A549 (cell line): Measurements from ENCODE around the gene MAT2A. TPM values are rescaled to one million over a fixed set of nuclear protein-coding genes. Genes with fewer than 3 reads are reported as not detected.

Experiments used
- ATAC-seq, 2 experiments: fragments of 200-7000 bp in 1 of 2; fragments of >200 bp in 1 of 2; cut with Nextera tagmentation in 1 of 2; cut with Tn5 transposase in 1 of 2; 3 replicates each; pipeline versions ENCODE4 v1.8.0 to v1.9.1; 2018 to 2020; ENCODE audit warnings: mild to moderate bottlenecking in 1 of 2, moderate library complexity in 1 of 2
- CTCF ChIA-PET: fragments of 300-600 bp; sonication (Branson Sonifier 250); formaldehyde crosslinking; extraction: SDS; loops from one replicate; lab custom pipeline; 2021; ENCODE audit warnings: antibody characterized with exemption, inconsistent platforms; lab: Yijun Ruan, JAX
- POLR2A ChIA-PET: fragments of 350-600 bp; formaldehyde crosslinking; extraction: SDS; loops from one replicate; lab custom pipeline; 2021; ENCODE audit warnings: antibody characterized with exemption, inconsistent platforms; lab: Yijun Ruan, JAX
- DNase-seq, 2 experiments: peaks; one replicate each; pipeline versions ENCODE4 v3.0.0 to v3.0.0-alpha.2; 2011 to 2016; ENCODE audit warnings: low read depth in 1 of 2, low spot score in 1 of 2
- FAIRE-seq: peaks from 2 replicates; lab custom pipeline; 2011; peaks lifted over from hg19 to GRCh38; lab: Jason Lieb, UNC
- H3K27ac ChIP-seq, 2 experiments: fragments of >200 bp; sonication (Bioruptor Twin); formaldehyde crosslinking; 3 replicates each; pipeline ENCODE4 v1.5.1; 2016 to 2017
- H3K4me1 ChIP-seq: fragments of >200 bp; sonication (Bioruptor Twin); formaldehyde crosslinking; 3 replicates; pipeline ENCODE4 v1.6.1; 2016
- H3K4me2 ChIP-seq: fragments of >200 bp; sonication (Bioruptor Twin); formaldehyde crosslinking; 3 replicates; pipeline ENCODE4 v1.6.1; 2016
- H3K4me3 ChIP-seq: fragments of >200 bp; sonication (Bioruptor Twin); formaldehyde crosslinking; 3 replicates; pipeline ENCODE4 v1.5.1; 2016
- H3K9me3 ChIP-seq: fragments of >200 bp; sonication (Bioruptor Twin); formaldehyde crosslinking; 3 replicates; pipeline ENCODE4 v1.6.1; 2016
- BHLHE40 ChIP-seq: IDR thresholded peaks from 2 replicates; pipeline ENCODE4 v1.6.1; 2012; ENCODE audit warnings: low read depth, low read length, inconsistent platforms
- EHF ChIP-seq: fragments of 250-450 bp; sonication (Bioruptor Pico); IDR thresholded peaks from 2 replicates; pipeline ENCODE4 v1.5.0; 2020; ENCODE audit warnings: mild to moderate bottlenecking
- FOSB ChIP-seq: fragments of 250-450 bp; sonication (Bioruptor Pico); IDR thresholded peaks from 2 replicates; pipeline ENCODE4 v1.5.0; 2020; ENCODE audit warnings: mild to moderate bottlenecking, moderate library complexity
- FOSL2 ChIP-seq, 2 experiments: fragments of 450-650 bp in 1 of 2; fragments of >200 bp in 1 of 2; sonication (Bioruptor Twin) in 1 of 2; formaldehyde crosslinking; IDR thresholded peaks; 2 replicates each; pipeline versions ENCODE4 v1.5.0 to v1.6.1; 2016 to 2020; ENCODE audit warnings: mild to moderate bottlenecking in 1 of 2, moderate library complexity in 1 of 2
- FOXS1 ChIP-seq: fragments of 250-450 bp; sonication (Bioruptor Pico); IDR thresholded peaks from 2 replicates; pipeline ENCODE4 v1.5.0; 2020; ENCODE audit warnings: mild to moderate bottlenecking, moderate library complexity
- HOXB13 ChIP-seq: fragments of 250-450 bp; sonication (Bioruptor Pico); IDR thresholded peaks from 2 replicates; pipeline ENCODE4 v1.5.0; 2020; ENCODE audit warnings: low read depth, mild to moderate bottlenecking, moderate library complexity
- KDM5A ChIP-seq: fragments of 200-600 bp; sonication (generic); IDR thresholded peaks from 2 replicates; pipeline ENCODE4 v1.6.1; 2016; ENCODE audit warnings: antibody characterized with exemption, mild to moderate bottlenecking
- MAFK ChIP-seq: fragments of 450-650 bp; IDR thresholded peaks from 2 replicates; pipeline ENCODE4 v1.6.1; 2014; ENCODE audit not compliant: partially characterized antibody
- NPAS2 ChIP-seq: fragments of 250-450 bp; sonication (Bioruptor Pico); IDR thresholded peaks from 2 replicates; pipeline ENCODE4 v1.8.0; 2022; ENCODE audit warnings: mild to moderate bottlenecking, moderate library complexity, borderline replicate concordance
- NR3C1 ChIP-seq: fragments of >200 bp; sonication (Bioruptor Twin); formaldehyde crosslinking; IDR thresholded peaks from 3 replicates; pipeline ENCODE4 v1.6.1; 2017
- POLR2A ChIP-seq: IDR thresholded peaks from 2 replicates; pipeline ENCODE4 v1.6.1; 2012; ENCODE audit warnings: mild to moderate bottlenecking, low read length
- RCOR1 ChIP-seq: fragments of 150-350 bp; IDR thresholded peaks from 2 replicates; pipeline ENCODE4 v1.6.1; 2014; ENCODE audit warnings: antibody characterized with exemption, low read length, low read depth
- RNF2 ChIP-seq: fragments of 200-600 bp; sonication (generic); IDR thresholded peaks from 2 replicates; pipeline ENCODE4 v1.6.1; 2016; ENCODE audit warnings: low read depth, mild to moderate bottlenecking, antibody characterized with exemption, moderate library complexity, borderline replicate concordance
- TFCP2L1 ChIP-seq: fragments of 250-450 bp; sonication (Bioruptor Pico); IDR thresholded peaks from 2 replicates; pipeline ENCODE4 v1.5.0; 2021; ENCODE audit warnings: mild to moderate bottlenecking
- ZC3H11A ChIP-seq: fragments of 450-650 bp; IDR thresholded peaks from 2 replicates; pipeline ENCODE4 v1.6.1; 2014; ENCODE audit warnings: antibody characterized with exemption, mild to moderate bottlenecking
- ZFP36 ChIP-seq: fragments of 450-650 bp; IDR thresholded peaks from 2 replicates; pipeline ENCODE4 v1.6.1; 2014; ENCODE audit warnings: borderline replicate concordance; ENCODE audit not compliant: partially characterized antibody
- WGBS: methylation state at CpG from one replicate; pipeline ENCODE4 v1.1.6; 2017; ENCODE audit errors: missing lambda C conversion rate; 5-methylcytosine and 5-hydroxymethylcytosine counted together
- polyA plus RNA-seq, 4 experiments: library from polyadenylated mRNA; depleted of rRNA in 3 of 4; stranded (reverse); fragments of >200 nt; fragmentation: RNase III in 1 of 4; extraction: RNeasy Plus Mini Kit Qiagen cat#74134 plus additional on column Dnase treatment in 1 of 4; gene quantifications; 2 replicates in 3 of 4; 3 replicates in 1 of 4; pipeline ENCODE4 v1.2.3, GENCODE V29; 2011 to 2017
- TF ChIP-seq, protein P1 (sequence below): fragments of >200 bp; sonication (Bioruptor Twin); formaldehyde crosslinking; IDR thresholded peaks from 3 replicates; pipeline ENCODE4 v1.6.1; 2016
- TF ChIP-seq, protein P2 (sequence below): fragments of 250-450 bp; sonication (Bioruptor Pico); IDR thresholded peaks from 2 replicates; pipeline ENCODE4 v1.5.0; 2020; ENCODE audit warnings: low read depth, mild to moderate bottlenecking, moderate library complexity
- TF ChIP-seq, protein P3 (sequence below): fragments of 450-650 bp; IDR thresholded peaks from 2 replicates; pipeline ENCODE4 v1.6.1; 2014; ENCODE audit warnings: antibody characterized with exemption
- TF ChIP-seq, protein P4 (sequence below): fragments of 150-350 bp; IDR thresholded peaks from 2 replicates; pipeline ENCODE4 v1.6.1; 2014; ENCODE audit warnings: low read depth, mild to moderate bottlenecking, low read length
- TF ChIP-seq, protein P5 (sequence below): fragments of 200-600 bp; sonication (generic); IDR thresholded peaks from 2 replicates; pipeline ENCODE4 v1.6.1; 2016; ENCODE audit warnings: antibody characterized with exemption, mild to moderate bottlenecking, moderate library complexity
- TF ChIP-seq, protein P6 (sequence below): fragments of >200 bp; sonication (Bioruptor Twin); formaldehyde crosslinking; IDR thresholded peaks from 3 replicates; pipeline ENCODE4 v1.5.1; 2016

MAT2A gene
- polyA plus RNA-seq, 2 of the 4 experiments (the other 2 are of a cell fraction): 370 to 1,024 TPM

DNA sequence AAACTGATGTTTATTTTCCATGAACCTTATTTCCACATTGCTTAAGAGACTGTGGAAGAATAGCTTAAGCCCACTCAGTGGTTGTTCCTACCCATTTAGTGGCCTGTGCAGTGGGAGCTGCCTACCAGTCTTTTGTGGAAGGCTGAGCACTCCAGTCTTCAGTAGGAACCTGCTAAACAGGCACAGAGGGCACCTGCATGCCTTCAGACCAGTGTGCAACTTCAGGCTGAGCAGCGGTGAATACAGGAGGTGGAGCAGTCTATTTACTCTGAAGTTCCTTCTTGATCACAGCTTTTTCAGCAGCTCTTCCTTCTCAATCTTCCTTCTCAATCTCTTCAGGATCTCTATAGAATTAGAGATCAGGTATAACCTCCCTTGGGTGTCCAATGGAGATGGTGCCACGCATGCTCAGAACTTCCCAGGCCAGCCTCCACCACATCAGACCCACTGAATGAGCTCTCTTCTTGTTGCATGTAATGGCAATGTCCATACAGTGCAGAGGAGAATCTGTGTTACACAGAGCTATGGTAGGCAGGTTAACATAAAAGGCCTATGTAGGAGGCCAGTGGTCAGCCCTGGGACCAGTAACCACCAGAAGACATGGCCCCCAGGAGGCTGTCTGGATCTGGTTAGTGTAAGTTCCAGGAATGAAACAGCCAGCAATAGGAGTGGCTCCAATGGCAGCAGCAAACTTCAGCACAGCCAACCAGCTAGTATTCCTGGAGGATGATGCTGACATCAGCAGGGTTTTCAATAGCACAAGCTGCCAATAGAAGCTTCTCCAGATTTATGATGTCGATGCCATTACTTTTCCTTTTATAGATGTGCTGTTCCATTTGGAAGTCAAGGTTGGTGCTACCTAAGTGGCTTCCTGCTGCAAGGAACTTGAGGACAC lies 47.9 kb upstream of the MAT2A start:
- TF ChIP-seq MAFK: peak; percentile 83
- TF ChIP-seq NR3C1: no peak
- TF ChIP-seq ZFP36: no peak
- TF ChIP-seq, protein P1, sequence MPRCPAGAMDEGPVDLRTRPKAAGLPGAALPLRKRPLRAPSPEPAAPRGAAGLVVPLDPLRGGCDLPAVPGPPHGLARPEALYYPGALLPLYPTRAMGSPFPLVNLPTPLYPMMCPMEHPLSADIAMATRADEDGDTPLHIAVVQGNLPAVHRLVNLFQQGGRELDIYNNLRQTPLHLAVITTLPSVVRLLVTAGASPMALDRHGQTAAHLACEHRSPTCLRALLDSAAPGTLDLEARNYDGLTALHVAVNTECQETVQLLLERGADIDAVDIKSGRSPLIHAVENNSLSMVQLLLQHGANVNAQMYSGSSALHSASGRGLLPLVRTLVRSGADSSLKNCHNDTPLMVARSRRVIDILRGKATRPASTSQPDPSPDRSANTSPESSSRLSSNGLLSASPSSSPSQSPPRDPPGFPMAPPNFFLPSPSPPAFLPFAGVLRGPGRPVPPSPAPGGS: no peak
- TF ChIP-seq KDM5A: no peak
- Histone ChIP-seq H3K9me3 (no peaks in the 10 kb centered on the region), H3K4me3 (no peak overlapping the region), H3K4me2 (no peak overlapping the region), H3K27ac (peak overlapping the region in 1 of 2 experiments; percentile 34; a peak in 2 of 6 replicates), H3K4me1 (peaks cover 2% of the 10 kb centered on the region; the same call in 2 of the 3 replicates)
- CTCF ChIA-PET: interaction anchor here (0.6 to 1.8 kb wide), 8 partner anchors 13 to 70 kb away, joined by 3 to 9 read pairs (median 4); partner anchors contain the start of gene MAT2A
- ATAC-seq (peak; percentile 24 to 70; a peak in 3 of 6 replicates), FAIRE-seq (no peak), DNase-seq (no peak)
- WGBS: 83% methylated on average over 3 of the region's 3 CpGs
- POLR2A ChIA-PET: interaction anchor here (1.1 to 1.2 kb wide), 2 partner anchors 48 kb away, joined by 4 to 6 read pairs; partner anchors contain the start of gene MAT2A

DNA sequence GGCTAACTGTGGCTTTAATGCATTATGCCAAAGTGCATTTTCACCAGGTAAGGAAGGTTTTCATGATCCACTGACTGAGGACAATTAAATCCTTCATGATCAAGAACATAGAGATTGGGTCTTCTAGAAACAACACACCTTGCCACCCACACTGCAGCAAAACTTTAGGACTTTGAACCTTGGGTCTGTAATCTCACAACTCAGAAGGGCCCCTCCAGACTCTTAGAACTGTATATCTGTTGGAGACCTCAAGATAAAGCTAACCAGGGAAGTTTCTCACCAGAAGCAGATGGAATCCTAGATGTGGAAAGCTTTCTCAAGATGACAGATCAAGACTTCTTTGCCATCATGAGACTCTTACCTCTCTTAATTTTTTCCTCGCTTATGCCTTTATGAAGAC lies 42.5 kb upstream of the MAT2A start:
- Histone ChIP-seq H3K4me1 (peaks cover 22% of the 10 kb centered on the region), H3K4me2 (no peak overlapping the region), H3K27ac (peak overlapping the region; percentile 17 to 27; a peak in 4 of 6 replicates), H3K9me3 (no peaks in the 10 kb centered on the region), H3K4me3 (no peak overlapping the region)
- DNase-seq: no peak
- TF ChIP-seq FOXS1 (no peak), ZC3H11A (no peak), TFCP2L1 (CRISPR knock-in tag) (no peak), NPAS2 (no peak), RCOR1 (no peak), HOXB13 (CRISPR knock-in tag) (no peak), FOSB (CRISPR knock-in tag) (no peak), BHLHE40 (no peak), POLR2A (no peak), KDM5A (no peak), NR3C1 (no peak), RNF2 (no peak), FOSL2 (IDR thresholded peaks at IDR 0.05) (no peak), FOSL2 (CRISPR knock-in tag; IDR thresholded peaks at IDR 0.05) (no peak), EHF (CRISPR knock-in tag) (no peak)
- TF ChIP-seq, protein P2, sequence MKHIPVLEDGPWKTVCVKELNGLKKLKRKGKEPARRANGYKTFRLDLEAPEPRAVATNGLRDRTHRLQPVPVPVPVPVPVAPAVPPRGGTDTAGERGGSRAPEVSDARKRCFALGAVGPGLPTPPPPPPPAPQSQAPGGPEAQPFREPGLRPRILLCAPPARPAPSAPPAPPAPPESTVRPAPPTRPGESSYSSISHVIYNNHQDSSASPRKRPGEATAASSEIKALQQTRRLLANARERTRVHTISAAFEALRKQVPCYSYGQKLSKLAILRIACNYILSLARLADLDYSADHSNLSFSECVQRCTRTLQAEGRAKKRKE (CRISPR knock-in tag): no peak
- TF ChIP-seq, protein P3, sequence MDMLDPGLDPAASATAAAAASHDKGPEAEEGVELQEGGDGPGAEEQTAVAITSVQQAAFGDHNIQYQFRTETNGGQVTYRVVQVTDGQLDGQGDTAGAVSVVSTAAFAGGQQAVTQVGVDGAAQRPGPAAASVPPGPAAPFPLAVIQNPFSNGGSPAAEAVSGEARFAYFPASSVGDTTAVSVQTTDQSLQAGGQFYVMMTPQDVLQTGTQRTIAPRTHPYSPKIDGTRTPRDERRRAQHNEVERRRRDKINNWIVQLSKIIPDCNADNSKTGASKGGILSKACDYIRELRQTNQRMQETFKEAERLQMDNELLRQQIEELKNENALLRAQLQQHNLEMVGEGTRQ: no peak
- TF ChIP-seq, protein P4, sequence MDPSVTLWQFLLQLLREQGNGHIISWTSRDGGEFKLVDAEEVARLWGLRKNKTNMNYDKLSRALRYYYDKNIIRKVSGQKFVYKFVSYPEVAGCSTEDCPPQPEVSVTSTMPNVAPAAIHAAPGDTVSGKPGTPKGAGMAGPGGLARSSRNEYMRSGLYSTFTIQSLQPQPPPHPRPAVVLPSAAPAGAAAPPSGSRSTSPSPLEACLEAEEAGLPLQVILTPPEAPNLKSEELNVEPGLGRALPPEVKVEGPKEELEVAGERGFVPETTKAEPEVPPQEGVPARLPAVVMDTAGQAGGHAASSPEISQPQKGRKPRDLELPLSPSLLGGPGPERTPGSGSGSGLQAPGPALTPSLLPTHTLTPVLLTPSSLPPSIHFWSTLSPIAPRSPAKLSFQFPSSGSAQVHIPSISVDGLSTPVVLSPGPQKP: no peak
- TF ChIP-seq, protein P5, sequence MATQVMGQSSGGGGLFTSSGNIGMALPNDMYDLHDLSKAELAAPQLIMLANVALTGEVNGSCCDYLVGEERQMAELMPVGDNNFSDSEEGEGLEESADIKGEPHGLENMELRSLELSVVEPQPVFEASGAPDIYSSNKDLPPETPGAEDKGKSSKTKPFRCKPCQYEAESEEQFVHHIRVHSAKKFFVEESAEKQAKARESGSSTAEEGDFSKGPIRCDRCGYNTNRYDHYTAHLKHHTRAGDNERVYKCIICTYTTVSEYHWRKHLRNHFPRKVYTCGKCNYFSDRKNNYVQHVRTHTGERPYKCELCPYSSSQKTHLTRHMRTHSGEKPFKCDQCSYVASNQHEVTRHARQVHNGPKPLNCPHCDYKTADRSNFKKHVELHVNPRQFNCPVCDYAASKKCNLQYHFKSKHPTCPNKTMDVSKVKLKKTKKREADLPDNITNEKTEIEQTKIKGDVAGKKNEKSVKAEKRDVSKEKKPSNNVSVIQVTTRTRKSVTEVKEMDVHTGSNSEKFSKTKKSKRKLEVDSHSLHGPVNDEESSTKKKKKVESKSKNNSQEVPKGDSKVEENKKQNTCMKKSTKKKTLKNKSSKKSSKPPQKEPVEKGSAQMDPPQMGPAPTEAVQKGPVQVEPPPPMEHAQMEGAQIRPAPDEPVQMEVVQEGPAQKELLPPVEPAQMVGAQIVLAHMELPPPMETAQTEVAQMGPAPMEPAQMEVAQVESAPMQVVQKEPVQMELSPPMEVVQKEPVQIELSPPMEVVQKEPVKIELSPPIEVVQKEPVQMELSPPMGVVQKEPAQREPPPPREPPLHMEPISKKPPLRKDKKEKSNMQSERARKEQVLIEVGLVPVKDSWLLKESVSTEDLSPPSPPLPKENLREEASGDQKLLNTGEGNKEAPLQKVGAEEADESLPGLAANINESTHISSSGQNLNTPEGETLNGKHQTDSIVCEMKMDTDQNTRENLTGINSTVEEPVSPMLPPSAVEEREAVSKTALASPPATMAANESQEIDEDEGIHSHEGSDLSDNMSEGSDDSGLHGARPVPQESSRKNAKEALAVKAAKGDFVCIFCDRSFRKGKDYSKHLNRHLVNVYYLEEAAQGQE: no peak
- TF ChIP-seq, protein P1: no peak
- TF ChIP-seq, protein P6, sequence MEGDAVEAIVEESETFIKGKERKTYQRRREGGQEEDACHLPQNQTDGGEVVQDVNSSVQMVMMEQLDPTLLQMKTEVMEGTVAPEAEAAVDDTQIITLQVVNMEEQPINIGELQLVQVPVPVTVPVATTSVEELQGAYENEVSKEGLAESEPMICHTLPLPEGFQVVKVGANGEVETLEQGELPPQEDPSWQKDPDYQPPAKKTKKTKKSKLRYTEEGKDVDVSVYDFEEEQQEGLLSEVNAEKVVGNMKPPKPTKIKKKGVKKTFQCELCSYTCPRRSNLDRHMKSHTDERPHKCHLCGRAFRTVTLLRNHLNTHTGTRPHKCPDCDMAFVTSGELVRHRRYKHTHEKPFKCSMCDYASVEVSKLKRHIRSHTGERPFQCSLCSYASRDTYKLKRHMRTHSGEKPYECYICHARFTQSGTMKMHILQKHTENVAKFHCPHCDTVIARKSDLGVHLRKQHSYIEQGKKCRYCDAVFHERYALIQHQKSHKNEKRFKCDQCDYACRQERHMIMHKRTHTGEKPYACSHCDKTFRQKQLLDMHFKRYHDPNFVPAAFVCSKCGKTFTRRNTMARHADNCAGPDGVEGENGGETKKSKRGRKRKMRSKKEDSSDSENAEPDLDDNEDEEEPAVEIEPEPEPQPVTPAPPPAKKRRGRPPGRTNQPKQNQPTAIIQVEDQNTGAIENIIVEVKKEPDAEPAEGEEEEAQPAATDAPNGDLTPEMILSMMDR: no peak
- WGBS: 93% methylated on average over 1 of the region's 1 CpG
- CTCF ChIA-PET: interaction anchor here (0.6 to 2.0 kb wide), 4 partner anchors 10 to 75 kb away, joined by 3 to 6 read pairs (median 5); no protein-coding TSS in a partner anchor
- no peak for ATAC-seq
- POLR2A ChIA-PET: no interaction called here
- no peak for FAIRE-seq
